ENCODE measurements around the gene ASB2. TPM values are rescaled to one million over a fixed set of nuclear protein-coding genes. Genes with fewer than 3 reads are reported as not detected.

ASB2 gene
- total and polyA plus RNA-seq, 2 of the 13 experiments (the other 11 are each of a cell fraction or from before 2014, with no cell fraction given): 0.82 to 4.1 TPM

- no peak for TF ChIP-seq GFI1 (CRISPR knock-in tag; IDR thresholded peaks at IDR 0.05; ENCODE audit: borderline replicate concordance)
- no peak for TF ChIP-seq ZNF33B (CRISPR knock-in tag; IDR thresholded peaks at IDR 0.05)
- 0 out of 2 replicates have a peak, but pooled peaks have one; percentile 59 for TF ChIP-seq ZNF784 (CRISPR knock-in tag; IDR thresholded peaks at IDR 0.05; ENCODE audit: borderline replicate concordance)
- TF ChIP-seq NFATC3 (CRISPR knock-in tag; IDR thresholded peaks at IDR 0.05): no peak
- no peak for TF ChIP-seq SAFB2 (CRISPR knock-in tag; IDR thresholded peaks at IDR 0.05; ENCODE audit: borderline replicate concordance, low read depth)
- TF ChIP-seq PTBP1 (IDR thresholded peaks at IDR 0.05; ENCODE audit: low read depth, low read length, poor library complexity, severe bottlenecking): no peak
- TF ChIP-seq ZBTB3 (CRISPR knock-in tag; IDR thresholded peaks at IDR 0.05; ENCODE audit: borderline replicate concordance, low read depth): no peak
- TF ChIP-seq ZMYM3 (CRISPR knock-in tag; IDR thresholded peaks at IDR 0.05): peak; percentile 15; the same call in 1 of the 2 replicates
- TF ChIP-seq ZNF777 (CRISPR knock-in tag; IDR thresholded peaks at IDR 0.05): no peak
- no peak for TF ChIP-seq ZNF513 (CRISPR knock-in tag; conservative IDR thresholded peaks at IDR 0.05)
- no peak for TF ChIP-seq ZNF749 (CRISPR knock-in tag; IDR thresholded peaks at IDR 0.05; ENCODE audit: borderline replicate concordance)
- TF ChIP-seq ZNF24 (IDR thresholded peaks at IDR 0.05): 0 out of 2 replicates have a peak, but pooled peaks have one; percentile 47
- TF ChIP-seq ZNF367 (CRISPR knock-in tag; IDR thresholded peaks at IDR 0.05; ENCODE audit: borderline replicate concordance): no peak
- no peak for TF ChIP-seq MZF1 (CRISPR knock-in tag; IDR thresholded peaks at IDR 0.05; ENCODE audit: borderline replicate concordance)
- TF ChIP-seq ZFP41 (CRISPR knock-in tag; IDR thresholded peaks at IDR 0.05; ENCODE audit: borderline replicate concordance): no peak
- TF ChIP-seq PBX3 (CRISPR knock-in tag; IDR thresholded peaks at IDR 0.05; ENCODE audit: borderline replicate concordance): no peak
- TF ChIP-seq KLF11 (CRISPR knock-in tag; IDR thresholded peaks at IDR 0.05): no peak
- TF ChIP-seq RFXAP (CRISPR knock-in tag; IDR thresholded peaks at IDR 0.05; ENCODE audit: borderline replicate concordance): no peak
- no peak for TF ChIP-seq ZNF629 (CRISPR knock-in tag; conservative IDR thresholded peaks at IDR 0.05)
- TF ChIP-seq ARHGAP35 (CRISPR knock-in tag; IDR thresholded peaks at IDR 0.05; ENCODE audit: borderline replicate concordance): no peak
- TF ChIP-seq REPIN1 (CRISPR knock-in tag; IDR thresholded peaks at IDR 0.05; ENCODE audit: borderline replicate concordance, low read depth): peak; percentile 80; the same call in 1 of the 2 replicates
- TF ChIP-seq HDAC2 (CRISPR knock-in tag; IDR thresholded peaks at IDR 0.05): peak; percentile 42; the same call in 1 of the 2 replicates
- no peak for TF ChIP-seq HOXA3 (CRISPR knock-in tag; IDR thresholded peaks at IDR 0.05)
- TF ChIP-seq ZNF205 (CRISPR knock-in tag; IDR thresholded peaks at IDR 0.05): no peak
- TF ChIP-seq DMAP1 (CRISPR knock-in tag; IDR thresholded peaks at IDR 0.05): peak; percentile 52; the same call in 1 of the 2 replicates
These were observed 8.6 kb upstream of the ASB2 start (continued) for GRCh38 chr14:93984987-93985410.
